Upper lobe of right lung (tissue), 1 donor: ENCODE data around the gene HES2. TPM values are rescaled to one million over a fixed set of nuclear protein-coding genes. Genes with fewer than 3 reads are reported as not detected.
"Not testable (repeated sequence)": the region's sequence is repeated elsewhere in the genome, so short reads cannot be mapped to it uniquely, and the experiment has no call there.

ENCODE experiments used
- ATAC-seq: fragments of 200-7000 bp; cut with Tn5 transposase; one replicate; pipeline ENCODE4 v1.9.1; 2020; ENCODE audit warnings: mild to moderate bottlenecking, moderate library complexity
- DNase-seq: peaks from one replicate; pipeline ENCODE4 v3.0.0-alpha.2; 2020
- H3K27ac ChIP-seq: fragments of 200-600 bp; one replicate; pipeline ENCODE4 v1.8.0; 2022
- H3K27me3 ChIP-seq: fragments of 200-600 bp; one replicate; pipeline ENCODE4 v1.8.0; 2022; ENCODE audit warnings: mild to moderate bottlenecking
- H3K36me3 ChIP-seq: fragments of 200-600 bp; one replicate; pipeline ENCODE4 v1.8.0; 2022
- H3K4me1 ChIP-seq: fragments of 200-600 bp; one replicate; pipeline ENCODE4 v1.8.0; 2022
- H3K4me3 ChIP-seq: fragments of 200-600 bp; one replicate; pipeline ENCODE4 v1.8.0; 2022; ENCODE audit warnings: mild to moderate bottlenecking
- H3K9me3 ChIP-seq: fragments of 200-600 bp; one replicate; pipeline ENCODE4 v1.8.0; 2022
- CTCF ChIP-seq: fragments of 200-600 bp; IDR thresholded peaks from one replicate; pipeline ENCODE4 v1.8.0; 2022; ENCODE audit warnings: antibody characterized with exemption
- intact Hi-C: fragments of 100-400 bp; cut with DNase I; formaldehyde crosslinking; loops from one replicate; pipeline ENCODE4 v1.11.0; 2022
- total RNA-seq: library from RNA; stranded (reverse); fragmentation: NEBNext Ultra II Directional; extraction: Animal tissue kit (Norgen Biotek cat#: 25700); gene quantifications from one replicate; pipeline ENCODE4 v1.2.1, GENCODE V29; 2021
- donor health status: DM: no; HTN: yes; CAD: no; lungs with severe emphysema.

The HES2 gene
- total RNA-seq, 1 donor from 2014 or later, result 5.7 TPM

GRCh38 chr1:6461538-6462411 lies 42.1 kb upstream of the HES2 start:
- H3K4me3 ChIP-seq, result no peak overlapping the region
- intact Hi-C loops, result no loop called here
- DNase-seq (no peak), ATAC-seq (no peak)
- H3K27me3 ChIP-seq, result no peaks in the 10 kb centered on the region
- no peaks in the 10 kb centered on the region for H3K9me3 ChIP-seq
- H3K27ac ChIP-seq, result no peak overlapping the region
- no peak for TF ChIP-seq CTCF
- H3K36me3 ChIP-seq, result no peaks in the 10 kb centered on the region
- peaks cover 4% of the 10 kb centered on the region for H3K4me1 ChIP-seq

- Histone ChIP-seq H3K27me3 (peaks cover 6% of the 10 kb centered on the region), H3K4me1 (peaks cover 4% of the 10 kb centered on the region), H3K4me3 (peak overlapping the region; percentile 40), H3K27ac (peak overlapping the region; percentile 36), H3K36me3 (no peaks in the 10 kb centered on the region), H3K9me3 (no peaks in the 10 kb centered on the region)
- ATAC-seq (no peak), DNase-seq (no peak)
- intact Hi-C loops, result no loop called here
- TF ChIP-seq CTCF, result no peak
These were observed 41.4 kb upstream of the HES2 start for GRCh38 chr1:6461051-6461530.

GRCh38 chr1:6460301-6461050 lies 40.8 kb upstream of the HES2 start:
- DNase-seq, result no peak
- H3K27me3 ChIP-seq, result peaks cover 12% of the 10 kb centered on the region
- H3K36me3 ChIP-seq, result no peaks in the 10 kb centered on the region
- peak overlapping the region; percentile 40 for H3K4me3 ChIP-seq
- H3K4me1 ChIP-seq, result peaks cover 4% of the 10 kb centered on the region
- ATAC-seq, result peak; percentile 21
- no peaks in the 10 kb centered on the region for H3K9me3 ChIP-seq
- TF ChIP-seq CTCF, result no peak
- peak overlapping the region; percentile 36 for H3K27ac ChIP-seq
- intact Hi-C loops, result no loop called here

GRCh38 chr1:6459850-6460265 lies 40.1 kb upstream of the HES2 start:
- peak; percentile 11 for ATAC-seq
- Histone ChIP-seq H3K36me3 (no peaks in the 10 kb centered on the region), H3K9me3 (no peaks in the 10 kb centered on the region), H3K4me3 (peak overlapping the region; percentile 40), H3K4me1 (peaks cover 4% of the 10 kb centered on the region), H3K27ac (peak overlapping the region; percentile 36), H3K27me3 (peaks cover 18% of the 10 kb centered on the region)
- TF ChIP-seq CTCF, result no peak
- DNase-seq, result no peak
- intact Hi-C loops, result no loop called here

- ATAC-seq, result no peak
- Histone ChIP-seq H3K27ac (no peak overlapping the region), H3K36me3 (no peaks in the 10 kb centered on the region), H3K4me3 (no peak overlapping the region), H3K4me1 (peaks cover 4% of the 10 kb centered on the region), H3K27me3 (peaks cover 42% of the 10 kb centered on the region), H3K9me3 (no peaks in the 10 kb centered on the region)
- no peak for TF ChIP-seq CTCF
- intact Hi-C loops, result no loop called here
- no peak for DNase-seq
These were observed 37.2 kb upstream of the HES2 start for GRCh38 chr1:6456800-6457466.

- H3K27ac ChIP-seq, intact Hi-C loops, H3K4me3 ChIP-seq, DNase-seq, H3K4me1 ChIP-seq, H3K9me3 ChIP-seq, ATAC-seq, H3K36me3 ChIP-seq: not testable (repeated sequence)
- peaks cover 51% of the 10 kb centered on the region for H3K27me3 ChIP-seq
These were observed 36.2 kb upstream of the HES2 start for GRCh38 chr1:6455752-6456520.
